K562 (cell line): ENCODE results near the gene BHLHE23.

ENCODE experiments used
- CBX5 ChIP-seq: IDR thresholded peaks from 2 replicates; pipeline ENCODE4 v1.6.1; 2014; ENCODE audit warnings: low read depth, borderline replicate concordance
- CEBPG ChIP-seq, 3 experiments: fragments of 200-800 bp in 1 of 3; sonication (Bioruptor generic) in 1 of 3; sonication (generic) in 1 of 3; formaldehyde crosslinking in 1 of 3; IDR thresholded peaks in 2 of 3; conservative IDR thresholded peaks in 1 of 3; 2 replicates each; pipeline versions ENCODE4 v1.6.1 to v1.8.0; 2016 to 2022; ENCODE audit warnings: missing compliant biosample characterization in 2 of 3, missing genetic modification characterization in 2 of 3, mild to moderate bottlenecking in 1 of 3, missing genetic modification reagents in 1 of 3
- CHCHD3 ChIP-seq: fragments of 250-450 bp; sonication (Bioruptor Pico); IDR thresholded peaks from 2 replicates; pipeline ENCODE4 v2.1.2; 2022; ENCODE audit warnings: mild to moderate bottlenecking
- EZH2 ChIP-seq: IDR thresholded peaks from 2 replicates; pipeline ENCODE4 v1.6.1; 2012; ENCODE audit warnings: low read depth, mild to moderate bottlenecking, inconsistent platforms, low read length, borderline replicate concordance
- POLR2A ChIP-seq: fragments of 450-650 bp; conservative IDR thresholded peaks from 2 replicates; pipeline ENCODE4 v1.6.1; 2016
- RAD21 ChIP-seq, 2 experiments: fragments of 250-450 bp in 1 of 2; fragments of 450-650 bp in 1 of 2; sonication (Bioruptor Pico) in 1 of 2; formaldehyde crosslinking in 1 of 2; IDR thresholded peaks in 1 of 2; conservative IDR thresholded peaks in 1 of 2; 2 replicates each; pipeline versions ENCODE4 v1.4.0 to v1.8.0; 2020 to 2022; ENCODE audit warnings: mild to moderate bottlenecking in 2 of 2, moderate library complexity in 1 of 2
- TAF1 ChIP-seq: IDR thresholded peaks from 2 replicates; pipeline ENCODE4 v1.6.1; 2011; ENCODE audit warnings: mild to moderate bottlenecking, low read length, moderate library complexity; ENCODE audit not compliant: insufficient read depth, control insufficient read depth, severe bottlenecking; ENCODE audit errors: extremely low read depth
- TEAD4 ChIP-seq, 2 experiments: sonication (generic) in 1 of 2; formaldehyde crosslinking in 1 of 2; IDR thresholded peaks; 2 replicates each; pipeline versions ENCODE4 v1.6.1 to v1.8.0; 2012 to 2022; ENCODE audit warnings: borderline replicate concordance in 1 of 2, inconsistent platforms in 1 of 2, low read length in 1 of 2, mild to moderate bottlenecking in 1 of 2, missing genetic modification reagents in 1 of 2
- TF ChIP-seq, protein P1 (sequence below): fragments of 450-650 bp; IDR thresholded peaks from 2 replicates; pipeline ENCODE4 v1.6.1; 2014; ENCODE audit warnings: low read depth, mild to moderate bottlenecking, moderate library complexity, borderline replicate concordance
- TF ChIP-seq, protein P2 (sequence below): sonication (generic); formaldehyde crosslinking; IDR thresholded peaks from 2 replicates; pipeline ENCODE4 v1.8.0; 2022; ENCODE audit warnings: mild to moderate bottlenecking, missing genetic modification reagents
- TF ChIP-seq, protein P3 (sequence below): fragments of 450-650 bp; IDR thresholded peaks from 2 replicates; pipeline ENCODE4 v1.7.0; 2016; ENCODE audit warnings: borderline replicate concordance

DNA sequence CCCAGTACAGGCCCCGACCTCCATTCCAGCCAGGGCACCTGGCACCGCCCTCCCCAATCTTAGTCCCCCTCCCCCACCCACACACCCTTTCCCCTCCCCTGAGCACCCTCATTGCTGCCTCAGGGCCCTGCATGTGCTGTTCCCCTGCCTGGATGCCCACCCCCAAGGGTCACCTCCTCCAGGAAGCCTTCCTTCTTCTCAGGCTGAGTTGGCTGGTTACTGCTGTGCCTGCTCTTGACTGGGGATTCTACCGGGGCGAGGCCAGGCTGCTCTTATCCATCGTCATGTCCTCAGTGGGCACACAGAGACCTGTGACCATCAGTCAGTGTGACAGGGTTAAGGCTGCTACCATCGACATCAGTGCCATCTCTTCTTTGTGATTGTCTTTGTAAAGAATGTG, 23.6 kb downstream of the BHLHE23 start:
- TF ChIP-seq CHCHD3 (CRISPR knock-in tag) (no peak), TAF1 (no peak), CEBPG (CRISPR knock-in tag; IDR thresholded peaks at IDR 0.05) (no peak), CEBPG (tag; conservative IDR thresholded peaks at IDR 0.05 in 1 of 2, IDR thresholded peaks at IDR 0.05 in 1 of 2) (no peak), EZH2 (no peak), CBX5 (no peak), POLR2A (no peak), TEAD4 (IDR thresholded peaks at IDR 0.05; ENCODE audit: low read length) (no peak), TEAD4 (CRISPR knock-in tag; IDR thresholded peaks at IDR 0.05; ENCODE audit: borderline replicate concordance) (no peak), RAD21 (CRISPR knock-in tag; conservative IDR thresholded peaks at IDR 0.05 in 1 of 2, IDR thresholded peaks at IDR 0.05 in 1 of 2) (no peak)
- TF ChIP-seq, protein P1, sequence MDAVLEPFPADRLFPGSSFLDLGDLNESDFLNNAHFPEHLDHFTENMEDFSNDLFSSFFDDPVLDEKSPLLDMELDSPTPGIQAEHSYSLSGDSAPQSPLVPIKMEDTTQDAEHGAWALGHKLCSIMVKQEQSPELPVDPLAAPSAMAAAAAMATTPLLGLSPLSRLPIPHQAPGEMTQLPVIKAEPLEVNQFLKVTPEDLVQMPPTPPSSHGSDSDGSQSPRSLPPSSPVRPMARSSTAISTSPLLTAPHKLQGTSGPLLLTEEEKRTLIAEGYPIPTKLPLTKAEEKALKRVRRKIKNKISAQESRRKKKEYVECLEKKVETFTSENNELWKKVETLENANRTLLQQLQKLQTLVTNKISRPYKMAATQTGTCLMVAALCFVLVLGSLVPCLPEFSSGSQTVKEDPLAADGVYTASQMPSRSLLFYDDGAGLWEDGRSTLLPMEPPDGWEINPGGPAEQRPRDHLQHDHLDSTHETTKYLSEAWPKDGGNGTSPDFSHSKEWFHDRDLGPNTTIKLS = no peak
- TF ChIP-seq, protein P2, sequence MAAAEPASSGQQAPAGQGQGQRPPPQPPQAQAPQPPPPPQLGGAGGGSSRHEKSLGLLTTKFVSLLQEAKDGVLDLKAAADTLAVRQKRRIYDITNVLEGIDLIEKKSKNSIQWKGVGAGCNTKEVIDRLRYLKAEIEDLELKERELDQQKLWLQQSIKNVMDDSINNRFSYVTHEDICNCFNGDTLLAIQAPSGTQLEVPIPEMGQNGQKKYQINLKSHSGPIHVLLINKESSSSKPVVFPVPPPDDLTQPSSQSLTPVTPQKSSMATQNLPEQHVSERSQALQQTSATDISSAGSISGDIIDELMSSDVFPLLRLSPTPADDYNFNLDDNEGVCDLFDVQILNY = no peak
- TF ChIP-seq, protein P3, sequence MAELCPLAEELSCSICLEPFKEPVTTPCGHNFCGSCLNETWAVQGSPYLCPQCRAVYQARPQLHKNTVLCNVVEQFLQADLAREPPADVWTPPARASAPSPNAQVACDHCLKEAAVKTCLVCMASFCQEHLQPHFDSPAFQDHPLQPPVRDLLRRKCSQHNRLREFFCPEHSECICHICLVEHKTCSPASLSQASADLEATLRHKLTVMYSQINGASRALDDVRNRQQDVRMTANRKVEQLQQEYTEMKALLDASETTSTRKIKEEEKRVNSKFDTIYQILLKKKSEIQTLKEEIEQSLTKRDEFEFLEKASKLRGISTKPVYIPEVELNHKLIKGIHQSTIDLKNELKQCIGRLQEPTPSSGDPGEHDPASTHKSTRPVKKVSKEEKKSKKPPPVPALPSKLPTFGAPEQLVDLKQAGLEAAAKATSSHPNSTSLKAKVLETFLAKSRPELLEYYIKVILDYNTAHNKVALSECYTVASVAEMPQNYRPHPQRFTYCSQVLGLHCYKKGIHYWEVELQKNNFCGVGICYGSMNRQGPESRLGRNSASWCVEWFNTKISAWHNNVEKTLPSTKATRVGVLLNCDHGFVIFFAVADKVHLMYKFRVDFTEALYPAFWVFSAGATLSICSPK = no peak
